ENCODE results near the gene LLGL2.

Gene LLGL2

DNA sequence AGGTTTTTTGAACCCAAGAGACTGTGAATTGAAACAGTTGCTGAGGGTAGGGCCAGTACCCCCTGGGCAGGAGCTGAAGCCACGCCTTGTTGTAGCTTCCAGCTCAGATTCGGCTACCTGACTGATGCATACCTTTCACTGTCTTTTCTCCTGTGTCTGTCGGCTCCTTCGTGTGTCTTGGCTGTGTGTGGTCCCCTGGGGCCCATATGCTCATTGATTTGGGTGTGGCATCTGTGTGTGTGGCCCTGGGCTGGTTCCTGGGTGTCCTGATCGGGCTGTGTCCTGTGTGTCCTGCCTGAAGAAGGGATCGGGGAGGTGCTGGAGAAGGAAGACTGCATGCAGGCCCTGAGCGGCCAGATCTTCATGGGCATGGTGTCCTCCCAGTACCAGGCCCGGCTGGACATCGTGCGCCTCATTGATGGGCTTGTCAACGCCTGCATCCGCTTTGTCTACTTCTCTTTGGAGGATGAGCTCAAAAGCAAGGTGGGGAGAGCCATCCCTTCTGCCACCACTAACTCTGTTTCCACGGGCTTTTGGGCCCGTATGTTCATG lies 31.1 kb upstream of the LLGL2 start:
- no peak for TF ChIP-seq CTCF (IDR thresholded peaks at IDR 0.05)

DNA sequence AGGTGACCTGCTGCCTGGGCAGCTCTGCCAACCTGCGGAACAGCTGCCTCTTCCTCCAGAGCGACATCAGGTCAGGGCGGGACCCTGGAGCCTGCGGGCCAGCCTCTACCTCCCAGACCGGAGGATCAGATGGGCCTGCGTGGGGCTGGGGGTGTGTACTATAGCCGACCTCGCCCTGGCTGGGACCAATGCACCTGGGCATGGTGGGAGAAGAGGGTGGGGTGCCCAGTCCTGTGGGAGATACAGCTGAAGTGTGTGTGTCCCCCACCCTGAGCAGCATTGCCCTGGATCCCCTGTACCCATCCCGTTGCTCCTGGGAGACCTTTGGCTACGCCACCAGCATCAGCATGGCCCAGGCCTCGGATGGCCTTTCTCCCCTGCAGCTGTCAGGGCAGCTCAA lies 29.5 kb upstream of the LLGL2 start:
- no peak for TF ChIP-seq CTCF (IDR thresholded peaks at IDR 0.05)

GRCh38 chr17:75498039-75498725 lies 27.3 kb upstream of the LLGL2 start:
- no peak for TF ChIP-seq CTCF (IDR thresholded peaks at IDR 0.05)

DNA sequence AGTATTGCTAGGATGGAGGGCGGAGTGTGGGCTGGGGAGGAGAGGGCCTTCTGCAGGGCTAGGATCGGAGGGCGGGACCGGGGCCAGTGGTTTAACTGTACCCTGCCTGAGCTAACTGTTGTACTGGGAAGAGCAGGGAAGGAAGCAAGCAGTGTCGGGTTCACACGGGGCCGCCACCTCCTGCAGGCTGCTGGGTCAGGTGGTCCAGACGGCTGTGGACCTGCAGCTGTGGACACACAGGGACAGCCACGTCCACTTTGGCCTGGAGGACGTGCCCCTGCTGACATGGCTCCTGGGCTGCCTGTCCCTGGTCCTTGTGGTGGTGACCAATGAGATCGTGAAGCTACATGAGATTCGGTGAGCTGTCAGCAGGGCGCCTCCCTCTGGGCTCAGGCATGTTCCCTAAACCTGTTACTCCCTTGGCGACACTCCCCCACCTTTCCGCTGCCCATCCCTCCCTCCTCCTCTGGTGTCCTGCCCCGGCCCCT lies 26.7 kb upstream of the LLGL2 start:
- no peak for TF ChIP-seq CTCF (IDR thresholded peaks at IDR 0.05)

- TF ChIP-seq CTCF (IDR thresholded peaks at IDR 0.05), result no peak
Measured at GRCh38 chr17:75499313-75500022, 26.0 kb upstream of the LLGL2 start.

- TF ChIP-seq CTCF (IDR thresholded peaks at IDR 0.05), result no peak
Measured at GRCh38 chr17:75500419-75501216, 24.9 kb upstream of the LLGL2 start.

- no peak for TF ChIP-seq CTCF (IDR thresholded peaks at IDR 0.05)
Measured at GRCh38 chr17:75501378-75502071, 24.0 kb upstream of the LLGL2 start.
